ENCODE data around the gene TRPM1.

The TRPM1 gene

DNA sequence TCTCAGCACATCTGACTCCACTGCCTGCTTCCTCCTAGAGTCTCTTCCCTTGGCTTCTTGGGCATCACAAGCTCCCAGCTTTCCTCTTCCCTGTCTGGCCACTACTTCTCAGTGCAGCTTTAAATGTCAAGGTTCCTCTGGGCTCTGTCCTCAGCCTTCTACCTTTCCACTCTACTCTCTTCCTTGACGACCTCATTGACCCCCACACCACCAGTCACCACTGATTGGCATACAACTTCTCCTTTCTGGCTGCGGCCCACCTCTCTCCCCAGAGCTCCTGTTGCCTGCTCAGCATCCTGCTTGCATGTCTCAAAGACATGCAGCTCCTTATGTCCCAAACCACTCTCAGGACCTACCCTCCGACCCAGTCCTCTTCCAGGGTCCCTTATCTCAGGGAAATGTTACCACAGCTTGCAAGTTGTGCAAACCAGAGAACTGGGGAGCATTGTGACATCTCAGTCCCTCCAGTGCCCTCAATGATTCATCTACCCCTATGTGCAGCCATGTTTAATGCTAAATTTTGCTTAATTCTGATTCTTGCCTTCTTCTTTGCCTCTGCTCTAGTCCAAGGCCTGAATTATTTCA is 49.9 kb downstream of the TRPM1 start (continued):
- TF ChIP-seq ZNF768 (tag by site-specific recombination; IDR thresholded peaks at IDR 0.05) (no peak), ZEB2 (tag by site-specific recombination; IDR thresholded peaks at IDR 0.05) (no peak), ZNF549 (tag by site-specific recombination; IDR thresholded peaks at IDR 0.05) (no peak), ZNF544 (tag by site-specific recombination; IDR thresholded peaks at IDR 0.05) (no peak), ZNF521 (tag by site-specific recombination; IDR thresholded peaks at IDR 0.05) (no peak)
- TF ChIP-seq, protein P1, sequence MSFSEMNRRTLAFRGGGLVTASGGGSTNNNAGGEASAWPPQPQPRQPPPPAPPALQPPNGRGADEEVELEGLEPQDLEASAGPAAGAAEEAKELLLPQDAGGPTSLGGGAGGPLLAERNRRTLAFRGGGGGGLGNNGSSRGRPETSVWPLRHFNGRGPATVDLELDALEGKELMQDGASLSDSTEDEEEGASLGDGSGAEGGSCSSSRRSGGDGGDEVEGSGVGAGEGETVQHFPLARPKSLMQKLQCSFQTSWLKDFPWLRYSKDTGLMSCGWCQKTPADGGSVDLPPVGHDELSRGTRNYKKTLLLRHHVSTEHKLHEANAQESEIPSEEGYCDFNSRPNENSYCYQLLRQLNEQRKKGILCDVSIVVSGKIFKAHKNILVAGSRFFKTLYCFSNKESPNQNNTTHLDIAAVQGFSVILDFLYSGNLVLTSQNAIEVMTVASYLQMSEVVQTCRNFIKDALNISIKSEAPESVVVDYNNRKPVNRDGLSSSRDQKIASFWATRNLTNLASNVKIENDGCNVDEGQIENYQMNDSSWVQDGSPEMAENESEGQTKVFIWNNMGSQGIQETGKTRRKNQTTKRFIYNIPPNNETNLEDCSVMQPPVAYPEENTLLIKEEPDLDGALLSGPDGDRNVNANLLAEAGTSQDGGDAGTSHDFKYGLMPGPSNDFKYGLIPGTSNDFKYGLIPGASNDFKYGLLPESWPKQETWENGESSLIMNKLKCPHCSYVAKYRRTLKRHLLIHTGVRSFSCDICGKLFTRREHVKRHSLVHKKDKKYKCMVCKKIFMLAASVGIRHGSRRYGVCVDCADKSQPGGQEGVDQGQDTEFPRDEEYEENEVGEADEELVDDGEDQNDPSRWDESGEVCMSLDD (tag by site-specific recombination; IDR thresholded peaks at IDR 0.05) = no peak

DNA sequence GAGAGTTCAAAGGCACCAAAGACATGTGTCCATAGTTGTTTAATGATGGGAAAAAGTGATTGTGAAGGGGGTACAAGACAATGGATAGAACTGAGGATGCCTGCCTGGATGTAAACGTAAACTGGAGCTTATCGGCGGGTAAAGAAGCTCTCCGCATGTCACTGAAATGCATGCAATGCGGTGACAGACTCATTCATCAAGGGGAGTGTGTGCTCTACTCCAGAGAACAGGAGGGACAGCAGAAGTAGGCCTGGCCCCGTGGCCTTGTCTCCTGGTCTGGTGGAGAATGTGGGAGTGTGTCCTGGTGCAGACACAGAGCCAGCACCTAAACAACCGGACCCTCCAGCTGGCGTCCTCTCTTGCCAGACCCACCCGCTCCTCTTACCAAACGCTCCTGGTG is 50.6 kb downstream of the TRPM1 start:
- ChIA-PET POLR2A (no interaction called here), CTCF (no interaction called here)
- no peaks in the 10 kb centered on the region for H3K9me3 ChIP-seq (ENCODE audit: control insufficient read depth, insufficient read depth, low read depth, low read length)
- H3K36me3 ChIP-seq (ENCODE audit: control insufficient read depth in 2 of 2, insufficient read depth in 1 of 2, low read length in 2 of 2) = no peaks in the 10 kb centered on the region
- H3K4me1 ChIP-seq (ENCODE audit: control insufficient read depth, insufficient read depth, low read length) = no peaks in the 10 kb centered on the region
- no peak overlapping the region for H3K4me3 ChIP-seq (ENCODE audit: low read depth, low read length)
- TF ChIP-seq ZNF16 (tag by site-specific recombination; IDR thresholded peaks at IDR 0.05; ENCODE audit: low read depth) = no peak
- no peak for TF ChIP-seq ZNF585B (tag by site-specific recombination; IDR thresholded peaks at IDR 0.05)
- no peak for TF ChIP-seq ZNF302 (tag by site-specific recombination; IDR thresholded peaks at IDR 0.05; ENCODE audit: low read depth)
- no peak for TF ChIP-seq ZNF548 (tag by site-specific recombination; IDR thresholded peaks at IDR 0.05)
- TF ChIP-seq ZNF266 (tag by site-specific recombination; IDR thresholded peaks at IDR 0.05; ENCODE audit: low read depth) = no peak
- no peak for TF ChIP-seq FEZF1 (tag by site-specific recombination; IDR thresholded peaks at IDR 0.05)
- no peak for TF ChIP-seq ZNF654 (tag by site-specific recombination; IDR thresholded peaks at IDR 0.05; ENCODE audit: low read depth)
- TF ChIP-seq ZNF311 (tag by site-specific recombination; IDR thresholded peaks at IDR 0.05; ENCODE audit: borderline replicate concordance) = no peak
- TF ChIP-seq ZBTB7A (tag by site-specific recombination; IDR thresholded peaks at IDR 0.05; ENCODE audit: low read depth) = no peak
- TF ChIP-seq ZNF335 (tag by site-specific recombination; conservative IDR thresholded peaks at IDR 0.05) = no peak
- TF ChIP-seq ZNF138 (tag by site-specific recombination; IDR thresholded peaks at IDR 0.05; ENCODE audit: borderline replicate concordance) = no peak
- no peak for TF ChIP-seq ZNF2 (tag by site-specific recombination; IDR thresholded peaks at IDR 0.05)
- no peak for TF ChIP-seq ZNF658 (tag by site-specific recombination; IDR thresholded peaks at IDR 0.05)
- no peak for TF ChIP-seq SCRT1 (tag by site-specific recombination; IDR thresholded peaks at IDR 0.05; ENCODE audit: borderline replicate concordance)
- no peak for TF ChIP-seq ZNF510 (tag by site-specific recombination; IDR thresholded peaks at IDR 0.05; ENCODE audit: insufficient replicate concordance)
- TF ChIP-seq HOXC10 (CRISPR knock-in tag; IDR thresholded peaks at IDR 0.05) = no peak
- H3K27ac ChIP-seq (ENCODE audit: extremely low read depth, low read depth, low read length) = no peak overlapping the region
